Lower leg skin (tissue), 3 donors: ENCODE results near the gene DUSP22.

Experiments
- CTCF ChIP-seq, 3 donors: fragments of 450-650 bp; IDR thresholded peaks; one replicate each; pipeline ENCODE4 v1.5.1; 2016; ENCODE audit warnings: antibody characterized with exemption in 3 of 3, mild to moderate bottlenecking in 3 of 3, moderate library complexity in 2 of 3
- POLR2A ChIP-seq, 2 donors: fragments of 450-650 bp; IDR thresholded peaks; one replicate each; pipeline ENCODE4 v1.6.1; 2016 to 2017; ENCODE audit warnings: antibody characterized with exemption in 2 of 2, mild to moderate bottlenecking in 1 of 2, moderate library complexity in 1 of 2

GRCh38 chr6:322940-323729, 30.8 kb downstream of the DUSP22 start:
- TF ChIP-seq CTCF (IDR thresholded peaks at IDR 0.05) (no peak), POLR2A (IDR thresholded peaks at IDR 0.05) (no peak)
